H1 (cell line): ENCODE data around the gene DLK1. TPM values are rescaled to one million over a fixed set of nuclear protein-coding genes. Genes with fewer than 3 reads are reported as not detected.

ENCODE experiments used
- ATF2 ChIP-seq: IDR thresholded peaks from 2 replicates; pipeline ENCODE4 v1.6.1; 2012; ENCODE audit warnings: low read length, inconsistent platforms
- BRCA1 ChIP-seq: IDR thresholded peaks from 2 replicates; pipeline ENCODE4 v1.6.1; 2012; ENCODE audit warnings: low read depth, low read length, improper control_type of control experiment
- CBX8 ChIP-seq: fragments of 300-800, 300-1000 bp; sonication (generic); IDR thresholded peaks from 2 replicates; pipeline ENCODE4 v1.7.1; 2016; ENCODE audit warnings: low read depth, low read length, borderline replicate concordance
- CEBPB ChIP-seq: IDR thresholded peaks from 2 replicates; pipeline ENCODE4 v1.6.1; 2012; ENCODE audit warnings: low read depth, low read length
- CTBP2 ChIP-seq: IDR thresholded peaks from 2 replicates; pipeline ENCODE4 v1.7.0; 2011; ENCODE audit warnings: borderline replicate concordance, mild to moderate bottlenecking, moderate library complexity, mixed read lengths, low read length; ENCODE audit not compliant: insufficient read depth, insufficient read length
- E2F6 ChIP-seq: IDR thresholded peaks from 2 replicates; pipeline ENCODE4 v1.6.1; 2012; ENCODE audit warnings: inconsistent platforms
- GTF2F1 ChIP-seq: IDR thresholded peaks from 2 replicates; pipeline ENCODE4 v1.6.1; 2012; ENCODE audit warnings: low read depth, low read length, improper control_type of control experiment, borderline replicate concordance
- HDAC2 ChIP-seq, 2 experiments: fragments of 300-600 bp in 1 of 2; sonication (generic) in 1 of 2; IDR thresholded peaks; 2 replicates each; pipeline ENCODE4 v1.6.1; 2011 to 2012; ENCODE audit warnings: low read depth in 2 of 2, low read length in 2 of 2, mild to moderate bottlenecking in 2 of 2, moderate library complexity in 2 of 2, borderline replicate concordance in 1 of 2, inconsistent platforms in 1 of 2
- KDM1A ChIP-seq: fragments of 200-600, 300-600 bp; sonication (generic); IDR thresholded peaks from 2 replicates; pipeline ENCODE4 v1.7.1; 2016; ENCODE audit warnings: mild to moderate bottlenecking, low read length, borderline replicate concordance
- KDM4A ChIP-seq: IDR thresholded peaks from one replicate; pipeline ENCODE4 v1.7.1; 2012; ENCODE audit warnings: low read depth, mild to moderate bottlenecking, moderate library complexity, low read length, inconsistent platforms; ENCODE audit not compliant: severe bottlenecking
- POU5F1 ChIP-seq: IDR thresholded peaks from 2 replicates; pipeline ENCODE4 v1.6.1; 2011; ENCODE audit warnings: low read depth, mild to moderate bottlenecking, low read length, moderate library complexity
- RAD21 ChIP-seq, 2 experiments: IDR thresholded peaks in 1 of 2; conservative IDR thresholded peaks in 1 of 2; 2 replicates each; pipeline ENCODE4 v1.6.1; 2011; ENCODE audit warnings: low read depth in 2 of 2, low read length in 2 of 2, improper control_type of control experiment in 1 of 2, inconsistent platforms in 1 of 2, mild to moderate bottlenecking in 1 of 2, moderate library complexity in 1 of 2
- RFX5 ChIP-seq: IDR thresholded peaks from 2 replicates; pipeline ENCODE4 v1.6.1; 2011; ENCODE audit warnings: low read depth, low read length, improper control_type of control experiment, borderline replicate concordance
- RNF2 ChIP-seq: fragments of 200-900, 300-1000 bp; sonication (generic); IDR thresholded peaks from 2 replicates; pipeline ENCODE4 v1.7.1; 2016; ENCODE audit warnings: borderline replicate concordance, low read depth, mild to moderate bottlenecking, antibody characterized with exemption, low read length; ENCODE audit not compliant: poor library complexity, severe bottlenecking; ENCODE audit errors: missing control alignments
- SUZ12 ChIP-seq: fragments of 200-600 bp; sonication (generic); IDR thresholded peaks from 2 replicates; pipeline ENCODE4 v1.6.1; 2012; ENCODE audit warnings: mild to moderate bottlenecking, inconsistent platforms, low read length, moderate library complexity, mixed read lengths
- TBP ChIP-seq: IDR thresholded peaks from 2 replicates; pipeline ENCODE4 v1.6.1; 2011; ENCODE audit warnings: low read depth, low read length, improper control_type of control experiment
- TCF12 ChIP-seq: IDR thresholded peaks from 2 replicates; pipeline ENCODE4 v1.6.1; 2011; ENCODE audit warnings: low read depth, mild to moderate bottlenecking, low read length
- USF2 ChIP-seq: IDR thresholded peaks from 2 replicates; pipeline ENCODE4 v1.6.1; 2011; ENCODE audit warnings: low read length, improper control_type of control experiment
- polyA plus RNA-seq, 7 experiments: library from polyadenylated mRNA; depleted of rRNA in 3 of 7; stranded (reverse) in 5 of 7; unstranded in 2 of 7; fragments of >200 nt in 5 of 7; fragments of 200-250 nt in 2 of 7; gene quantifications; 1 replicate in 5 of 7; 2 replicates in 1 of 7; 4 replicates in 1 of 7; pipeline versions ENCODE4 v1.2.1 to v1.2.3, GENCODE V29; 2011 to 2013; ENCODE audit warnings: missing spikeins in 2 of 7, mixed read lengths in 2 of 7
- total RNA-seq: library from RNA; stranded (reverse); fragmentation: NEBNext Ultra II Directional; extraction: Animal tissue kit (Norgen Biotek cat#: 25700); gene quantifications from 2 replicates; pipeline ENCODE4 v1.2.1, GENCODE V29; 2021

Gene DLK1
- total and polyA plus RNA-seq, 2 of the 8 experiments (the other 6 are each of a cell fraction or from before 2014, with no cell fraction given), result 1.3 to 2.4 TPM

- TF ChIP-seq HDAC2 (IDR thresholded peaks at IDR 0.05; ENCODE audit: borderline replicate concordance in 1 of 2, low read depth in 2 of 2, low read length in 2 of 2) (no peak), SUZ12 (0 out of 2 replicates have a peak, but pooled peaks have one; percentile 56), KDM4A (peak; percentile 47), RNF2 (no peak), TBP (peak; percentile 19; the same call in 1 of the 2 replicates), CTBP2 (peak; percentile 38), USF2 (no peak), RAD21 (IDR thresholded peaks at IDR 0.05 in 1 of 2, conservative IDR thresholded peaks at IDR 0.05 in 1 of 2; ENCODE audit: low read depth in 2 of 2, low read length in 2 of 2) (peak; percentile 81 to 88), GTF2F1 (no peak), TCF12 (peak; percentile 63; the same call in 1 of the 2 replicates), KDM1A (no peak), POU5F1 (no peak), E2F6 (no peak), ATF2 (no peak), CBX8 (no peak), BRCA1 (no peak), RFX5 (no peak), CEBPB (no peak)
Measured at GRCh38 chr14:100708425-100709288, 18.0 kb upstream of the DLK1 start (continued).
